BE2C (cell line): ENCODE measurements around the gene RAB11FIP2.

Source experiments
- DNase-seq: peaks from one replicate; pipeline ENCODE4 v3.0.0-alpha.2; 2020
- H3K27me3 ChIP-seq: fragments of 250-450 bp; sonication (Bioruptor Pico); 2 replicates; pipeline ENCODE4 v1.5.1; 2020; ENCODE audit warnings: mild to moderate bottlenecking
- H3K36me3 ChIP-seq: fragments of 250-450 bp; sonication (Bioruptor Pico); 2 replicates; pipeline ENCODE4 v1.5.1; 2020; ENCODE audit warnings: mild to moderate bottlenecking
- H3K4me1 ChIP-seq: fragments of 250-450 bp; sonication (Bioruptor Pico); 2 replicates; pipeline ENCODE4 v1.5.1; 2020
- H3K4me3 ChIP-seq: 2 replicates; pipeline ENCODE4 v1.5.1; 2011; ENCODE audit warnings: low read depth, low read length
- H3K9me3 ChIP-seq: fragments of 250-450 bp; sonication (Bioruptor Pico); 2 replicates; pipeline ENCODE4 v1.5.1; 2020
- TF ChIP-seq, protein P1 (sequence below): IDR thresholded peaks from 2 replicates; pipeline ENCODE4 v1.5.1; 2012; ENCODE audit warnings: mild to moderate bottlenecking, low read depth, low read length

The RAB11FIP2 gene

DNA sequence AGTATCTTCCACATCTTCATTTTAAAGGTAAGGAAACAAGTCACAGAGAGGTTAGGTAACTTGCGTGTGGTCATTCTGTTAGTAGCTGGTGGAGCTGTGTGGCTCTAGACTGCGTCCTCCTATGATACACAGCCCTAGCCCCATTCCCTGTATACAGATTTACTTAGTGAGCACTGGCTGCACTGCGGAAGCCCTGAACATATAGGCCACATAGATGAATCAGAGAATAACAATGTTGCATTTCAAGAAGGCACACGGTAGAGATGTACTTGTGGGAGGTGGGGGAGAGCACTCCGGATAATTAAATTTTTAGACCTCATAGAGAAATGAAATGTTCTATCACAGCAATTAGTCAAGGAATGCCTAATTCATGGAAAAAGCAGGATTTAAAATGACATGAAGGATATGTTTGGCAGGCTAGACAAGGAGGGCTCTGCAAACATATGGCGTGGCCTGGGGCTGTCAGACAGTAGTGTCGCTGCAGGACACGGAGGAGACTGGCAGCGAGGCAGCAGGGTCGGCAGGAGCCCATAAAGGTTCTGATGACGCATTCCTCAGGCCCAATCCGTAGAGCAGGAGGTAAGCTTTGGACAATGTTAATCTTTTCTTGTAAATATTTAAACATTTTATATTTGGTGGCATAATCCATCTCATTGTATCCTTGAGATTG, 29.5 kb downstream of the RAB11FIP2 start:
- TF ChIP-seq, protein P1, sequence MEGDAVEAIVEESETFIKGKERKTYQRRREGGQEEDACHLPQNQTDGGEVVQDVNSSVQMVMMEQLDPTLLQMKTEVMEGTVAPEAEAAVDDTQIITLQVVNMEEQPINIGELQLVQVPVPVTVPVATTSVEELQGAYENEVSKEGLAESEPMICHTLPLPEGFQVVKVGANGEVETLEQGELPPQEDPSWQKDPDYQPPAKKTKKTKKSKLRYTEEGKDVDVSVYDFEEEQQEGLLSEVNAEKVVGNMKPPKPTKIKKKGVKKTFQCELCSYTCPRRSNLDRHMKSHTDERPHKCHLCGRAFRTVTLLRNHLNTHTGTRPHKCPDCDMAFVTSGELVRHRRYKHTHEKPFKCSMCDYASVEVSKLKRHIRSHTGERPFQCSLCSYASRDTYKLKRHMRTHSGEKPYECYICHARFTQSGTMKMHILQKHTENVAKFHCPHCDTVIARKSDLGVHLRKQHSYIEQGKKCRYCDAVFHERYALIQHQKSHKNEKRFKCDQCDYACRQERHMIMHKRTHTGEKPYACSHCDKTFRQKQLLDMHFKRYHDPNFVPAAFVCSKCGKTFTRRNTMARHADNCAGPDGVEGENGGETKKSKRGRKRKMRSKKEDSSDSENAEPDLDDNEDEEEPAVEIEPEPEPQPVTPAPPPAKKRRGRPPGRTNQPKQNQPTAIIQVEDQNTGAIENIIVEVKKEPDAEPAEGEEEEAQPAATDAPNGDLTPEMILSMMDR = no peak
- Histone ChIP-seq H3K4me1 (no peaks in the 10 kb centered on the region), H3K27me3 (no peaks in the 10 kb centered on the region), H3K4me3 (no peak overlapping the region), H3K9me3 (no peaks in the 10 kb centered on the region), H3K36me3 (no peaks in the 10 kb centered on the region; the same call in 1 of the 2 replicates)
- no peak for DNase-seq

DNA sequence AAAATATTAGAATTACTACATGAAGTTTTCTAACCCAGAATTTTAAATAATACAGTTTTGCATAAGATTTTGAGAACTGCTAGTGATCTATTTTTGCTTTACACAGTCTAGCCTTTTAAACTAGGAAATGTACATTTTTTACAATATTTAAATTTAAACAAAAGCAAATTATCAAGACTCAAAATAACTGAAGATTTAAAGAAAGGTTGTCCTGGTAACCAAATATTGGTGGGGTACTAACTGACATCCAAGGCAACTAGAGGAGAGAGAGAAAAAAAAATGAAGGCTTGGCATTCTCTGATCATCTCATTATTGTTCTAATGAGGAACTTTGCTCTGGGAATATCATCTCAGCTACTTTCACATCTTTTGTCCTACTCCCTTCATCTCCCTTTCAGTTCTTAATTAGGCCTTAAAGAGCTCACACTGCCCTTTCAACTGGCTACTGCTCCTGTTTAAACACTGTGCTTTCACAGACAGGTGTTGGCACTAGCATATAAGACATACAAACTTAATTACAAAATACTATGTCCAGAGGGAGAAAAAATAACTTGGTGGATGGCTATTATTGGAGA, 33.7 kb downstream of the RAB11FIP2 start:
- Histone ChIP-seq H3K4me3 (no peak overlapping the region), H3K36me3 (no peaks in the 10 kb centered on the region; the same call in none of the 2 replicates), H3K9me3 (no peaks in the 10 kb centered on the region), H3K27me3 (no peaks in the 10 kb centered on the region), H3K4me1 (no peaks in the 10 kb centered on the region)
- TF ChIP-seq, protein P1 = no peak
- DNase-seq = no peak

DNA sequence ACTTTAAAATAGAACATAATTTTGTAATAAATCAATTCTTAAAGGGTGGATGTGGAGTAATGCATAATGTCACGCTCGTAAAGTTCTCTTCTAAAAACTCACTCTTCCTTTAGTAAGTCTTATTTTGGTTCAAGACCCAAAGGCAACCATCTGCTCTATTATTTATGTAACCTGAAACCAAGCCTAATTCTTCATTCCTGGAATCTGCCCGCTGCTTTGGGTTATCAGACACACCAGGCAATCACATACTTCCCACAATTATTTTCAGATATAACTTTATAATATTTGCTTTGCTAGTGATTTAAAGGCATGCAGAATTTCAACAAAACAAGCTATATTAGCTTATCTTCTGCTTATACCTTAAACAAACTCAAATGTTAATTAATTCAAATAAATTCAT, 39.0 kb downstream of the RAB11FIP2 start:
- Histone ChIP-seq H3K4me1 (no peaks in the 10 kb centered on the region), H3K4me3 (no peak overlapping the region), H3K9me3 (no peaks in the 10 kb centered on the region), H3K27me3 (no peaks in the 10 kb centered on the region), H3K36me3 (no peaks in the 10 kb centered on the region; the same call in none of the 2 replicates)
- TF ChIP-seq, protein P1 = no peak
- DNase-seq = no peak

DNA sequence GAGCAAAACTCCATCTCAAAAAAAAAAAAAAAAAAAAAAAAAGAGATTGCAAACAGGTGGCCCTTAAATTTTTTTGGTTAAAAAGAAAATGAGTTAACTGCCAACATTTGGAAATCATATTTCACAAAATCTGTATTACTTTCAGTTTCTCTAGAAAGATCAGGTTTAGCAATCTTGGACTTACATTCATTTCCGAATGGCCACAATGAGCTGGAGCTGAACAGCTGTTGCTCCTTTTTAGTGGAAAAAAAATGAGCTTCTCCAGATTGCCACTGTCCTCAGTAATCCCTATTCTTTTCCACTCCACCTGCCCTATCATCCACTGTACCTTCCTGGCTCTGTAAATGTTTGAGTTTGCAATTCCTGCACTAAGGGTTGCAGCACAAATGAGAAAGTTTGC, 43.6 kb downstream of the RAB11FIP2 start:
- Histone ChIP-seq H3K4me3 (no peak overlapping the region), H3K36me3 (no peaks in the 10 kb centered on the region; the same call in 1 of the 2 replicates), H3K4me1 (no peaks in the 10 kb centered on the region), H3K27me3 (no peaks in the 10 kb centered on the region), H3K9me3 (no peaks in the 10 kb centered on the region)
- TF ChIP-seq, protein P1 = no peak
- no peak for DNase-seq

DNA sequence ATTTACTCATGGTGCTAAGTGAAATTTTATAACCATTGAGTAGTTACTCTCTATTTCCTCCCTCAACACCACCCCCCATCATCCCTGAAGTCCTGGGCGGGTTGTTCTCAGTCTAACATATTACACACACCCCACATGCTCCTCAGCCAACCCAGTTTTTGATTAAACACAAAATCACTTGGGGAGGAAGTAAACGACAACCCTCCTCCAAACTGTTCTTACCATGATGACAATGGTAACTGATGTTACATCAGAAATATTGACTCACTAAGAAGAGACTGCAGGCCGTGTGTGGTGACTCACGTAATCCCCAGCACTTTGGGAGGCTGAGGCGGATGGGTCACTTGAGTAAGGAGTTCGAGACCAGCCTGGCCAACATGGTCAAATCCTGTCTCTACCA, 44.2 kb downstream of the RAB11FIP2 start:
- Histone ChIP-seq H3K36me3 (no peaks in the 10 kb centered on the region; the same call in 1 of the 2 replicates), H3K27me3 (no peaks in the 10 kb centered on the region), H3K9me3 (no peaks in the 10 kb centered on the region), H3K4me3 (no peak overlapping the region), H3K4me1 (no peaks in the 10 kb centered on the region)
- TF ChIP-seq, protein P1 = no peak
- no peak for DNase-seq

DNA sequence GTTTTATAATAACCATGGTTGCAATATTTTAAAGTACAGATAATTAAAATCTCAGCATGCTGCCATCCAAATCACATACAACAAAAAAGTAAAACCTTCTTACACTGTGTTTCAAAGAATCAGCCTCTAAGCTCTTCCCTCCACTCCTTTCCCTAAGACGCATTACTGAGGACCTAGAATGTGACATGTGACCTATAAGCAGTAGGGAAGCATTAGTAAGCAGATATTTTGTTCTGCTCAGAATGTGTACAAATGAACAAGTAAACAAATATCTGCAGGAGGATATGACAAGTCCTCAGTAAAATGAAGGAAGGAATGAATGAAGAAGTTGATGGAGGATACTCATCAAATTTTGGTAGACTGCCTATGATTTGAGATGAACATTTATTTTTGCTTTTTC, 49.1 kb downstream of the RAB11FIP2 start:
- no peak for DNase-seq
- no peaks in the 10 kb centered on the region for H3K27me3 ChIP-seq
- H3K4me1 ChIP-seq = no peaks in the 10 kb centered on the region
- no peak overlapping the region for H3K4me3 ChIP-seq
- TF ChIP-seq, protein P1 = no peak
- H3K9me3 ChIP-seq = no peaks in the 10 kb centered on the region
- no peaks in the 10 kb centered on the region for H3K36me3 ChIP-seq
